B cell (primary cell): ENCODE measurements around the gene FCRL6. TPM values are rescaled to one million over a fixed set of nuclear protein-coding genes. Genes with fewer than 3 reads are reported as not detected.

ENCODE experiments used
- ATAC-seq: fragments of 200-7000 bp; cut with Tn5 transposase; one replicate; pipeline ENCODE4 v1.10.0; 2021; ENCODE audit warnings: low read depth, mild to moderate bottlenecking, moderate number of reproducible peaks, moderate library complexity
- CTCF ChIA-PET: fragments of 350-600 bp; sonication (Branson Sonifier 250); formaldehyde crosslinking; loops from one replicate; lab custom pipeline; 2021; ENCODE audit warnings: antibody characterized with exemption, inconsistent platforms; lab: Charles Lee
- POLR2A ChIA-PET: fragments of 350-600 bp; sonication (Branson Sonifier 250); formaldehyde crosslinking; loops from one replicate; lab custom pipeline; 2021; ENCODE audit warnings: antibody characterized with exemption; lab: Charles Lee
- DNase-seq: peaks from one replicate; pipeline ENCODE4 v3.0.0; 2013
- H2AFZ ChIP-seq: 2 replicates; pipeline ENCODE4 v1.6.1; 2012; ENCODE audit warnings: mild to moderate bottlenecking, low read depth, low read length; ENCODE audit not compliant: insufficient read depth, poor library complexity, severe bottlenecking
- H3K27ac ChIP-seq, 2 donors: 1 replicate in 1 of 2; 2 replicates in 1 of 2; pipeline ENCODE4 v1.5.1; 2012 to 2013; ENCODE audit warnings: low read length in 2 of 2, mild to moderate bottlenecking in 2 of 2, moderate library complexity in 1 of 2
- H3K27me3 ChIP-seq, 4 experiments: fragments of 200-600 bp in 1 of 4; sonication (generic) in 1 of 4; replicated peaks in 1 of 4; 1 replicate in 2 of 4; 2 replicates in 2 of 4; pipeline versions ENCODE4 v1.6.1 to v1.7.0; 2013 to 2016; ENCODE audit warnings: low read length in 3 of 4, mild to moderate bottlenecking in 2 of 4, mixed read lengths in 1 of 4, moderate library complexity in 1 of 4; ENCODE audit not compliant: insufficient read depth in 4 of 4, control insufficient read depth in 3 of 4; ENCODE audit errors: control extremely low read depth in 1 of 4
- H3K36me3 ChIP-seq, 2 experiments: replicated peaks in 1 of 2; 1 replicate in 1 of 2; 2 replicates in 1 of 2; pipeline versions ENCODE4 v1.6.1 to v1.7.1; 2013; ENCODE audit warnings: low read length in 1 of 2; ENCODE audit not compliant: insufficient read depth in 2 of 2, control insufficient read depth in 1 of 2; ENCODE audit errors: control extremely low read depth in 1 of 2, extremely low read depth in 1 of 2
- H3K4me1 ChIP-seq, 2 donors: fragments of 200-600 bp in 1 of 2; sonication (generic) in 1 of 2; 1 replicate in 1 of 2; 2 replicates in 1 of 2; pipeline versions ENCODE4 v1.5.1 to v1.6.1; 2013 to 2017; ENCODE audit warnings: low read length in 2 of 2; ENCODE audit not compliant: control insufficient read depth in 2 of 2, insufficient read depth in 2 of 2
- H3K4me2 ChIP-seq: replicated peaks from 2 replicates; pipeline ENCODE3; 2012; ENCODE audit warnings: mild to moderate bottlenecking, low read depth, low read length; ENCODE audit not compliant: poor library complexity, severe bottlenecking
- H3K4me3 ChIP-seq, 5 experiments: fragments of 200-600 bp in 1 of 5; sonication (generic) in 1 of 5; 1 replicate in 3 of 5; 2 replicates in 2 of 5; pipeline versions ENCODE4 v1.5.1 to v1.7.0; 2011 to 2016; ENCODE audit warnings: low read length in 4 of 5, mild to moderate bottlenecking in 4 of 5, low read depth in 2 of 5, control low read depth in 1 of 5, moderate library complexity in 1 of 5; ENCODE audit not compliant: insufficient read depth in 1 of 5; ENCODE audit errors: control extremely low read depth in 1 of 5, extremely low read depth in 1 of 5
- H3K79me2 ChIP-seq: fragments of 200-600 bp; sonication (generic); one replicate; pipeline ENCODE4 v1.6.0; 2016; ENCODE audit warnings: low read length; ENCODE audit not compliant: control insufficient read depth, insufficient read depth
- H3K9ac ChIP-seq: fragments of 200-600 bp; sonication (generic); 2 replicates; pipeline ENCODE4 v1.6.1; 2017; ENCODE audit warnings: mild to moderate bottlenecking, low read length, moderate library complexity
- H3K9me3 ChIP-seq, 3 donors: one replicate each; pipeline versions ENCODE4 v1.6.1 to v1.7.1; 2013; ENCODE audit warnings: low read length in 2 of 3; ENCODE audit not compliant: control insufficient read depth in 2 of 3, insufficient read depth in 1 of 3; ENCODE audit errors: control extremely low read depth in 1 of 3
- H4K20me1 ChIP-seq: 2 replicates; pipeline ENCODE4 v1.6.0; 2012; ENCODE audit warnings: mild to moderate bottlenecking, low read length; ENCODE audit not compliant: insufficient read depth, control insufficient read depth, poor library complexity, severe bottlenecking
- H3K27ac Mint-ChIP-seq: one replicate; pipeline ENCODE4 v1.8.0; 2021; ENCODE audit warnings: mixed read lengths
- H3K27me3 Mint-ChIP-seq: one replicate; pipeline ENCODE4 v1.8.0; 2021; ENCODE audit warnings: mixed read lengths
- H3K4me1 Mint-ChIP-seq: one replicate; pipeline ENCODE4 v1.8.0; 2021; ENCODE audit warnings: mixed read lengths
- H3K4me3 Mint-ChIP-seq: one replicate; pipeline ENCODE4 v1.8.0; 2021; ENCODE audit warnings: mixed read lengths
- H3K9me3 Mint-ChIP-seq: one replicate; pipeline ENCODE4 v1.8.0; 2022; ENCODE audit warnings: mixed read lengths; ENCODE audit not compliant: insufficient read depth
- CTCF ChIP-seq: fragments of 200-600 bp; IDR thresholded peaks from one replicate; pipeline ENCODE4 v1.8.0; 2022; ENCODE audit warnings: antibody characterized with exemption, mild to moderate bottlenecking
- EZH2 ChIP-seq: IDR thresholded peaks from 2 replicates; pipeline ENCODE4 v1.6.1; 2012; ENCODE audit warnings: borderline replicate concordance, low read depth, mild to moderate bottlenecking, moderate library complexity, low read length; ENCODE audit not compliant: insufficient read depth, poor library complexity, severe bottlenecking
- WGBS: methylation state at CpG from one replicate; pipeline ENCODE4 v1.1.5; 2013; ENCODE audit warnings: missing lambda C conversion rate; ENCODE audit not compliant: insufficient coverage; 5-methylcytosine and 5-hydroxymethylcytosine counted together
- intact Hi-C: fragments of 100-400 bp; cut with micrococcal nuclease; formaldehyde crosslinking; loops from one replicate; pipeline ENCODE4 v1.10.0; 2022
- polyA plus RNA-seq: library from polyadenylated mRNA; depleted of rRNA; stranded (reverse); fragments of >200 nt; gene quantifications from 2 replicates; pipeline ENCODE4 v1.2.3, GENCODE V29; 2012
- total RNA-seq, 2 donors: library from RNA; stranded (reverse); fragments of 120-200 nt in 1 of 2; gene quantifications; 1 replicate in 1 of 2; 2 replicates in 1 of 2; pipeline versions ENCODE4 v1.2.3 to v1.2.4, GENCODE V29; 2013 to 2022

Gene FCRL6
- total and polyA plus RNA-seq, 2 donors (not counting 1 experiment from before 2014, with no cell fraction given): 0.81 TPM; not detected in 1

GRCh38 chr1:159854116-159854692, 52.0 kb downstream of the FCRL6 start:
- TF ChIP-seq CTCF (no peak), EZH2 (no peak)
- Histone ChIP-seq H3K27me3 (peaks cover 0 to 23% (median 2%) of the 10 kb centered on the region in 4 experiments), H3K79me2 (no peaks in the 10 kb centered on the region), H3K4me3 (peak overlapping the region in 4 of 5 experiments; percentile 38 to 64 (median 56)), H3K9ac (peak overlapping the region; percentile 65), H3K4me1 (peaks cover 5 to 13% of the 10 kb centered on the region in 2 donors), H3K9me3 (no peaks in the 10 kb centered on the region), H2AFZ (peak overlapping the region; percentile 81), H3K4me2 (peak overlapping the region; percentile 92), H3K27ac (no peak overlapping the region), H4K20me1 (no peaks in the 10 kb centered on the region), H3K36me3 (no peaks in the 10 kb centered on the region)
- Mint-ChIP-seq H3K27me3 (peaks cover 6% of the 10 kb centered on the region), H3K4me1 (peaks cover 12% of the 10 kb centered on the region), H3K27ac (peak overlapping the region; percentile 27), H3K9me3 (no peaks in the 10 kb centered on the region), H3K4me3 (peak overlapping the region; percentile 70)
- ATAC-seq (no peak), DNase-seq (peak; percentile 23)
- intact Hi-C loops: loop anchor here (1.0 to 5.0 kb wide), 3 partner anchors 37 to 152 kb away; no protein-coding TSS in a partner anchor
- 4% methylated on average over 30 of the region's 31 CpGs for WGBS
- ChIA-PET CTCF (interaction anchor here (1.1 to 1.5 kb wide), 4 partner anchors 36 to 153 kb away, joined by 3 to 4 read pairs (median 4); no protein-coding TSS in a partner anchor), POLR2A (interaction anchor here (0.8 to 1.1 kb wide), 3 partner anchors 67 to 71 kb away, joined by 3 read pairs; partner anchors contain the start of gene TAGLN2)
